HG02870 (cell line): ENCODE results near the gene AP5Z1.

Experiments
- ATAC-seq: cut with Tn5 transposase; IDR thresholded peaks from one replicate; pipeline ENCODE4 v1.9.1; 2021; ENCODE audit warnings: mild to moderate bottlenecking, moderate library complexity; ENCODE audit not compliant: unreplicated experiment

AP5Z1 gene

GRCh38 chr7:4745971-4746919, 29.2 kb upstream of the AP5Z1 start:
- ATAC-seq: no peak

- no peak for ATAC-seq
These were observed 28.4 kb upstream of the AP5Z1 start for GRCh38 chr7:4747013-4747412.

GRCh38 chr7:4747746-4748145, 27.7 kb upstream of the AP5Z1 start:
- ATAC-seq: no peak

- ATAC-seq: no peak
These were observed 27.2 kb upstream of the AP5Z1 start for GRCh38 chr7:4748231-4748681.

GRCh38 chr7:4749363-4749762, 26.1 kb upstream of the AP5Z1 start:
- no peak for ATAC-seq

GRCh38 chr7:4749798-4750197, 25.6 kb upstream of the AP5Z1 start:
- ATAC-seq: no peak

- no peak for ATAC-seq
These were observed 23.9 kb upstream of the AP5Z1 start for GRCh38 chr7:4751398-4751947.

GRCh38 chr7:4753598-4754432, 21.6 kb upstream of the AP5Z1 start:
- peak; percentile 73 for ATAC-seq

- no peak for ATAC-seq
These were observed 20.9 kb upstream of the AP5Z1 start for GRCh38 chr7:4754433-4755010.

GRCh38 chr7:4755045-4755444, 20.4 kb upstream of the AP5Z1 start:
- ATAC-seq: no peak

- ATAC-seq: no peak
These were observed 17.3 kb upstream of the AP5Z1 start for GRCh38 chr7:4758111-4758510.

GRCh38 chr7:4758791-4759190, 16.6 kb upstream of the AP5Z1 start:
- ATAC-seq: no peak

GRCh38 chr7:4759211-4759610, 16.2 kb upstream of the AP5Z1 start:
- ATAC-seq: no peak

- ATAC-seq: no peak
These were observed 14.5 kb upstream of the AP5Z1 start for GRCh38 chr7:4760952-4761351.

GRCh38 chr7:4762121-4763055, 13.0 kb upstream of the AP5Z1 start:
- no peak for ATAC-seq

- no peak for ATAC-seq
These were observed 12.2 kb upstream of the AP5Z1 start for GRCh38 chr7:4763091-4763793.

- no peak for ATAC-seq
These were observed 11.6 kb upstream of the AP5Z1 start for GRCh38 chr7:4763794-4764185.

- ATAC-seq: no peak
These were observed 10.9 kb upstream of the AP5Z1 start for GRCh38 chr7:4764402-4765007.
